SK-N-SH treated with all-trans-retinoic acid at 6 μM for 48 hours (cell line): Measurements from ENCODE around the gene GAPVD1.
"Not testable (repeated sequence)": the region's sequence is repeated elsewhere in the genome, so short reads cannot be mapped to it uniquely, and the experiment has no call there.

Source experiments
- ATAC-seq: fragments of 200-7000 bp; cut with Tn5 transposase; 3 replicates; pipeline ENCODE4 v1.9.1; 2020; ENCODE audit warnings: mild to moderate bottlenecking, moderate library complexity
- ARNTL ChIP-seq: fragments of 450-650 bp; formaldehyde crosslinking; IDR thresholded peaks from 2 replicates; pipeline ENCODE4 v1.5.0; 2020; ENCODE audit warnings: low read depth, mild to moderate bottlenecking, moderate library complexity, borderline replicate concordance
- BACH2 ChIP-seq: fragments of 250-450 bp; sonication (Bioruptor Pico); IDR thresholded peaks from 2 replicates; pipeline ENCODE4 v1.9.0; 2021; ENCODE audit warnings: mild to moderate bottlenecking, borderline replicate concordance
- CREB5 ChIP-seq: fragments of 250-450 bp; sonication (Bioruptor Pico); IDR thresholded peaks from 2 replicates; pipeline ENCODE4 v1.5.1; 2020; ENCODE audit warnings: low read depth, mild to moderate bottlenecking, moderate library complexity
- CSDC2 ChIP-seq: fragments of 250-450 bp; sonication (Bioruptor Pico); IDR thresholded peaks from 2 replicates; pipeline ENCODE4 v1.5.0; 2020; ENCODE audit warnings: mild to moderate bottlenecking, moderate library complexity
- ESRRG ChIP-seq: fragments of 250-450 bp; sonication (Bioruptor Pico); IDR thresholded peaks from 2 replicates; pipeline ENCODE4 v1.6.1; 2021; ENCODE audit warnings: mild to moderate bottlenecking
- GLIS3 ChIP-seq: fragments of 250-450 bp; sonication (Bioruptor Pico); IDR thresholded peaks from 2 replicates; pipeline ENCODE4 v1.5.0; 2020; ENCODE audit warnings: mild to moderate bottlenecking, moderate library complexity
- ISL1 ChIP-seq: fragments of 250-450 bp; sonication (Bioruptor Pico); IDR thresholded peaks from 2 replicates; pipeline ENCODE4 v2.1.2; 2022; ENCODE audit warnings: mild to moderate bottlenecking, moderate library complexity
- OSR1 ChIP-seq: fragments of 250-450 bp; sonication (Bioruptor Pico); IDR thresholded peaks from 2 replicates; pipeline ENCODE4 v1.8.0; 2022; ENCODE audit warnings: moderate library complexity, mild to moderate bottlenecking, inconsistent platforms
- POU6F1 ChIP-seq: fragments of 250-450 bp; sonication (Bioruptor Pico); IDR thresholded peaks from 2 replicates; pipeline ENCODE4 v1.8.0; 2021; ENCODE audit warnings: low read depth, mild to moderate bottlenecking, moderate library complexity, borderline replicate concordance
- PPARA ChIP-seq: fragments of 250-450 bp; sonication (Bioruptor Pico); IDR thresholded peaks from 2 replicates; pipeline ENCODE4 v1.5.0; 2020; ENCODE audit warnings: mild to moderate bottlenecking, borderline replicate concordance
- SNAI2 ChIP-seq: fragments of 250-450 bp; sonication (Bioruptor Pico); IDR thresholded peaks from 2 replicates; pipeline ENCODE4 v1.5.0; 2020; ENCODE audit warnings: mild to moderate bottlenecking, moderate library complexity
- TOX ChIP-seq: fragments of 250-450 bp; sonication (Bioruptor Pico); IDR thresholded peaks from 2 replicates; pipeline ENCODE4 v1.8.0; 2021; ENCODE audit warnings: mild to moderate bottlenecking, moderate library complexity, borderline replicate concordance
- TSHZ2 ChIP-seq: fragments of 250-450 bp; sonication (Bioruptor Pico); IDR thresholded peaks from 2 replicates; pipeline ENCODE4 v1.5.0; 2020; ENCODE audit warnings: mild to moderate bottlenecking, moderate library complexity
- ZC3H10 ChIP-seq: fragments of 250-450 bp; sonication (Bioruptor Pico); IDR thresholded peaks from 2 replicates; pipeline ENCODE4 v1.5.1; 2021; ENCODE audit warnings: mild to moderate bottlenecking, moderate library complexity
- ZFP3 ChIP-seq: fragments of 250-450 bp; sonication (Bioruptor Pico); IDR thresholded peaks from 2 replicates; pipeline ENCODE4 v1.5.0; 2020; ENCODE audit warnings: mild to moderate bottlenecking, moderate library complexity
- ZNF565 ChIP-seq: fragments of 450-650 bp; formaldehyde crosslinking; conservative IDR thresholded peaks from 2 replicates; pipeline ENCODE4 v1.5.0; 2020; ENCODE audit warnings: low read depth, mild to moderate bottlenecking, moderate library complexity
- ZNF70 ChIP-seq: fragments of 450-650 bp; formaldehyde crosslinking; IDR thresholded peaks from 2 replicates; pipeline ENCODE4 v1.5.0; 2020; ENCODE audit warnings: mild to moderate bottlenecking, moderate library complexity
- TF ChIP-seq, protein P1 (sequence below): fragments of 250-450 bp; sonication (Bioruptor Pico); IDR thresholded peaks from 2 replicates; pipeline ENCODE4 v1.8.0; 2020; ENCODE audit warnings: mild to moderate bottlenecking, moderate library complexity, borderline replicate concordance

GAPVD1 gene

GRCh38 chr9:125227761-125228160 is 33.9 kb upstream of the GAPVD1 start:
- TF ChIP-seq TOX (CRISPR knock-in tag) (no peak), ZNF70 (no peak)
- ATAC-seq: no peak

GRCh38 chr9:125233678-125234077 is 27.9 kb upstream of the GAPVD1 start:
- ATAC-seq: peak; percentile 92
- TF ChIP-seq CREB5 (CRISPR knock-in tag) (no peak), CSDC2 (CRISPR knock-in tag) (no peak), GLIS3 (CRISPR knock-in tag) (no peak), OSR1 (no peak), ARNTL (CRISPR knock-in tag) (no peak), ZC3H10 (CRISPR knock-in tag) (peak; percentile 78; the same call in 1 of the 2 replicates), TOX (CRISPR knock-in tag) (0 out of 2 replicates have a peak, but pooled peaks have one; percentile 19), ISL1 (0 out of 2 replicates have a peak, but pooled peaks have one; percentile 44), ZFP3 (CRISPR knock-in tag) (no peak), SNAI2 (no peak), TSHZ2 (CRISPR knock-in tag) (no peak), POU6F1 (CRISPR knock-in tag) (no peak)
- TF ChIP-seq, protein P1, sequence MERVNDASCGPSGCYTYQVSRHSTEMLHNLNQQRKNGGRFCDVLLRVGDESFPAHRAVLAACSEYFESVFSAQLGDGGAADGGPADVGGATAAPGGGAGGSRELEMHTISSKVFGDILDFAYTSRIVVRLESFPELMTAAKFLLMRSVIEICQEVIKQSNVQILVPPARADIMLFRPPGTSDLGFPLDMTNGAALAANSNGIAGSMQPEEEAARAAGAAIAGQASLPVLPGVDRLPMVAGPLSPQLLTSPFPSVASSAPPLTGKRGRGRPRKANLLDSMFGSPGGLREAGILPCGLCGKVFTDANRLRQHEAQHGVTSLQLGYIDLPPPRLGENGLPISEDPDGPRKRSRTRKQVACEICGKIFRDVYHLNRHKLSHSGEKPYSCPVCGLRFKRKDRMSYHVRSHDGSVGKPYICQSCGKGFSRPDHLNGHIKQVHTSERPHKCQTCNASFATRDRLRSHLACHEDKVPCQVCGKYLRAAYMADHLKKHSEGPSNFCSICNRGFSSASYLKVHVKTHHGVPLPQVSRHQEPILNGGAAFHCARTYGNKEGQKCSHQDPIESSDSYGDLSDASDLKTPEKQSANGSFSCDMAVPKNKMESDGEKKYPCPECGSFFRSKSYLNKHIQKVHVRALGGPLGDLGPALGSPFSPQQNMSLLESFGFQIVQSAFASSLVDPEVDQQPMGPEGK (CRISPR knock-in tag): no peak

DNA sequence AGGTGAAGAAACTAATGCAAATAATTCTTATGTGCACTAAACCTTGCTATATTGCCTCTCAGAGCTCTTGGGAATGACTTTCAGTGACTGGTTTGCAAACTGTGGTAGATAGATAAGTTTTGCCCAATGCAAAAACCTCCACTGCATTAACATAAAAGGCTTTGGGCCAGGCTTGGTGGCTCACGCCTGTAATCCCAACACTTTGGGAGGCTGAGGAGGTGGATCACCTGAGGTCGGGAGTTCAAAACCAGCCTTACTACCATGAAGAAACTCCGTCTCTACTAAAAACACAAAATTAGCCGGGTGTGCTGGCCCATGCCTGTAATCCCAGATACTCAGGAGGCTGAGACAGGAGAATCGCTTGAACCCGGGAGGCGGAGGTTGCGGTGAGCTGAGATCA is 27.5 kb upstream of the GAPVD1 start:
- ATAC-seq: not testable (repeated sequence)

- TF ChIP-seq ZNF565 (CRISPR knock-in tag) (no peak), TOX (CRISPR knock-in tag) (no peak), OSR1 (no peak), TSHZ2 (CRISPR knock-in tag) (no peak), ZNF70 (no peak), PPARA (CRISPR knock-in tag) (no peak), CSDC2 (CRISPR knock-in tag) (no peak), GLIS3 (CRISPR knock-in tag) (no peak), BACH2 (CRISPR knock-in tag) (no peak), ARNTL (CRISPR knock-in tag) (no peak), ZC3H10 (CRISPR knock-in tag) (no peak), ESRRG (no peak)
- TF ChIP-seq, all 23 proteins: peak for 0
- ATAC-seq: no peak
Observed at GRCh38 chr9:125235804-125236519, 25.7 kb upstream of the GAPVD1 start.

- ATAC-seq: not testable (repeated sequence)
Observed at GRCh38 chr9:125236520-125237159, 25.0 kb upstream of the GAPVD1 start.
